Right renal pelvis (tissue), 4 donors: Measurements from ENCODE around the gene MRPS14. TPM values are rescaled to one million over a fixed set of nuclear protein-coding genes. Genes with fewer than 3 reads are reported as not detected.
A peak's percentile ranks its signal among the peaks of the same experiment; 100 is the strongest.
"Not testable (repeated sequence)": the region's sequence is repeated elsewhere in the genome, so short reads cannot be mapped to it uniquely, and the experiment has no call there.

Source experiments
- DNase-seq, 4 donors: peaks; one replicate each; pipeline ENCODE4 v3.0.0-alpha.2; 2013; ENCODE audit warnings: low read depth in 4 of 4, low spot score in 3 of 4, missing footprints in 1 of 4
- polyA plus RNA-seq, 4 donors: library from polyadenylated mRNA; unstranded; fragments of 120-200 nt; gene quantifications; one replicate each; pipeline ENCODE4 v1.2.1, GENCODE V29; 2013; ENCODE audit not compliant: insufficient read length in 4 of 4

MRPS14 gene
- polyA plus RNA-seq, 4 donors: 47.3 to 55.0 (median 51.2) TPM

DNA sequence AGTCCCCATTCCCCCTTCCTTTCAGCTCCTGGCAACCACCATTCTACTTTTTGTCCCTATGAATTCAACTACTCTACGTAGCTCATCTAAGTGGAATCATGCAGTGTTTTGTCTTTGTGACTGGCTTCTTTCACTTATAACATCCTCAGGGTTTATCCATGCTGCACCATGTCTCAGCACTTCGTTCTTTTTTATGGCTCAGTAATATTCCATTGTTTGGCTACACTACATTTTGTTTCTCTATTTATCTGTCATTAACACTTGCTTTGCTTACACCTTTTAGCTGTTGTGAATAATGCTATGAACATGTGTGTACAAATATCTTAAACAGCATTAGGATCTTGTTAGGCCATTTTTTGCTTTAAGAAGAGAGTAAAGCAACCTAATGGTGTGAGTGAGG is 1.5 kb upstream of the MRPS14 start:
- no peak for DNase-seq

- not testable (repeated sequence) for DNase-seq
These were observed 657 bp upstream of the MRPS14 start for GRCh38 chr1:175023922-175024242.

GRCh38 chr1:175019524-175019923 is 3.7 kb downstream of the MRPS14 start:
- no peak for DNase-seq

GRCh38 chr1:175015243-175015642 is 8.0 kb downstream of the MRPS14 start:
- DNase-seq: no peak

- no peak for DNase-seq
These were observed 9.8 kb downstream of the MRPS14 start for GRCh38 chr1:175013445-175013844.

GRCh38 chr1:175009532-175009931 is 13.7 kb downstream of the MRPS14 start:
- DNase-seq: no peak

DNA sequence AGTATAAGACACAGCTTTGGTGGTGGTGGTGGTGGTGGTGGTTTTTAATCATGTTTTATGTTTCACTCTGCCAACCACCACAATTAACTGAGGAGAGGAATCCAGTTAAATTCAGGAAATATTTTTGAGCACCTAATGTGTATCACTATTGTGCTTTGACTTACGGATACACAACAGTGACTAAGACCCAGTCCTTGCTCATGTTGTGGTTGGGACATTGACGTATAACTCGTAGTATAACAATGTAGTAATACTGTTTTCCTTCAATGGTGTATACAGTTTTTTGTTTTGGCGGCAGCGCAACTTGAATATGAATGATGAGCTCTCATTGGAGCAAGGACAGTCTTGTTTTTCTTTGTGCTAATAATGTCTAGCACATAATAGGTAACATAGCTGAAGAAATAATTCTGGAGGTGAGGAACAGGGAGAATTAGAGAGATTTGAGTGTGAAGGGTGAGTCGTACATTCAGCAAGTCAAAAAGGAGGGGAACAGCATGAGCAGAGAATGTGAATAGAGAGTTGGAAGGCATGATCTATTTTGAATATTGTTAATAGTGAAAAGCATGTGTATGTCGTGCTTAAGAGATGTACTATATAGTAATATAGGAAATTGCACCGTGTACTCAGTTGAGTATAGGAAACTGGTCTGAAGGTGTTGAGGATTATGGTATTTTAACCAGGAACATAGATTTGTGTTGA is 18.0 kb downstream of the MRPS14 start:
- DNase-seq: no peak

- DNase-seq: no peak
These were observed 19.7 kb downstream of the MRPS14 start for GRCh38 chr1:175003521-175003920.

DNA sequence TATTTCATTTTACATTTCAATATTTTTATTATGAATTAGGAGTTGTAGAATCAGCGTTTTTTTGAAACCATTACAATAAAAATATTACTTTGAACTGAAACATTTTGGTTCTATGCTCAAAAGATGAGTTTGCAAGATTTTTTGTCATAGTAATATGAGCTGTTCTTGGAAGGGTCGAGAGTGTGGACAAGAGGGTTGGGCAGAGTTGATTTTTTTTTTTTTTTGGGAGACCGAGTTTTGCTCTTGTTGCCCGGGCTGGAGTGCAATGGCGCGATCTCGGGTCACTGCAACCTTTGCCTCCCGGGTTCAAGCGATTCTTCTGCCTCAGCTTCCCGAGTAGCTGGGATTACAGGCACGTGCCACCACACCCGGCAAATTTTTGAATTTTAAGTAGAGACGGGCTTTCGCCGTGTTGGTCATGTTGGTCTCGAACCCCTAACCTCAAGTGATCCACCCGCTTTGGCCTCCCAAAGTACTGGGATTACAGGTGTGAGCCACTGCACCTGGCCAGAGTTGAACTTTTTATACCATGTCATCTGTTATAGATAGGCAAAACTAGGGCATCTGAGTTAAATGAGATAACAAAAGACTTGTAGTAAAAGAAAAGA is 20.2 kb downstream of the MRPS14 start:
- no peak for DNase-seq

DNA sequence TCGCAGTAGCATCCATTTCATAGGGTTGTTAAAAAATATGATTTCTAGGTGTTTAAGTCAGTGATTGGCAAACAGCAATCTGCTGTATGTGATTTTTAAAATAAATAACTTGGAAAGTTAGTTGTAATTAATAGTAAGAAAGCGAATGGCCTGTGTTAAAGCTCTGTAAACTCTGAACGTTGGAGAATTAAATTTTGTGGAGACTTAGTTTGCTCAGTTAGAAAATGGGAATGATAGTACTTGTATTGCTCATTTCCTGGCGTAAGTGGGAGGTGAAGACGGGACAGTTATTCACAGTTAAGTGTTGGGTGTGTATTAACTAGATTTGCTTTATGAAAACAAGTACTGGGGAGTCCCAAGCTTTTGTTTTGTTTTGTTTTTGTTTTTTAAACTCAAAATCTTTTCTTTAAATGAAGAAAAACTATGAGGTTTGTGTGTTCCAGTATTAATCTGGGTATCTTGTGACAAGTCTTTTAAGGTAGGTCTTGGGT is 22.5 kb downstream of the MRPS14 start:
- DNase-seq: no peak

DNA sequence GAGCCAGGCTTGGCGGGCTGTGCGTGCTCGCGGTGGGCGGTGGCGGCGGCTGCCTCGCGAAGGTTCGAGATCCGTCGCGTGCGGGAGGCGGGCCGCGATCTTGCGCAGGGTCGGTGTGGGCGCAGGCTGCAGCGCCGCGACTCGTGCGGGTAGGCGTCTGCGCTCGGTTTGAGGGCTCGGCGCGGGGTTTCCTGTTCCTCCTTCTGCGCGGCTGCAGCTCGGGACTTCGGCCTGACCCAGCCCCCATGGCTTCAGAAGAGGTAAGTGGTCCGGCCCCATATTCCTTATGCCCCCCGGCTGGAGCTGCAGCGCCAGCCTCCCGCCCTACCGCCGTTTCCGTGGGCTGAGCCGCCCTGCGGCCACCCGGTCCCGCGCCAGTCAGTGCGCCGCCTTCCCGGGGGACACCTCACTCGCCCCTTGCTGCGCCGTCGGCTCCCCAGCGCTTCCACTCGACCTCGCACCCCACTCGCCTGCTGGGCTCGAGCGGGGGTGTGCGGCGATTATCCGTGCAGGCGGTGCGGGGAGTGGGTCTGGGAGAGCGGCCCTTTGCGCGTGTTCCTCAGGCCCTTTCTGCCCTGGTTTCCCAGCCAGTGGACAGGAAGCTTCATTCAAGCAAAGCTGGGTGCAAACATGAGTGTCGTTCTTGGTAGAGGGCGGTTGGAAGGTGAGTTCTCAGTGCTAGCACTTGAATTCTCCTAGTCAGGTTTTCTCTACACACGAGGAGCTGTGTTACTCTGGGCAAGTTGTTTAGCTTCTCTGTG is 23.1 kb downstream of the MRPS14 start, which contains the start of gene CACYBP:
Gene CACYBP, plus strand, starts transcription at position 12 of the 761 bp plus-strand sequence. Its CDS starts 234 bp downstream, at position 246.
- DNase-seq: no peak

DNA sequence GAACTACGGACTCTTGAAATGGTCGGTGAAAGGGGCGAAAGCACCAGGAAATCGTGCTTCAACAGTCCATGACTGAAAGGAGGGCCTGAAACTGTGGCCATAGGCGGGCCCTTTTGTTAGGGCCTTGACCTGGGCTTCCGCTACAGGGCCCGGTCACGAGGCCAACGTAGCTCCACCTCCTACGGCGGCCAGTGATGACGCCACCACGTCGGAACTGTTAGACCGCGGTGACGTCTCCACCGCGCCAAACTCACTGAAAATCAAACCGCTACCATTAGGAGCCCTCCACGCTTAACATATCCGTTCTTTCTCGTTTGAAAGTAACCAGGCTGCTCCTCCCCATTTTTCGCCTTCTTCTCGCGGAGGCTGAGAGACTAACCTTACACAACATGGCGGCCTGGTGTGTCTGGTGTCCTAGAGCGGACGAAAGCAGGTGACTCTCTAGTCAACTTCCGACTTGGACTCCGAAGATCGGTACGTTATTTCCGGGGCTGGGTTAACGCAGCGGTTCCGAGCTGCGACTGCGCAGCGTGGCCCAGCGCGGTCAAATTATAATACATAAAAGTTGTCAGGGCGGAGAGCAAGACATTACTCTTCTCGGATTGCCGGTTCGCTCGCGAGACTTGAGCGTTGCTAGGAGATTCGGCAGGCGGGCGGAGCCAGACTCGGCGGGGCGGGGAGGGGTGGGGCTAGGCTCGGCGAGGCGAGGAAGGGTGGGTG is 23.8 kb downstream of the MRPS14 start:
- DNase-seq: peak; percentile 97 to 100 (median 98)

- peak in 3 of 4 donors; percentile 35 to 51 (median 49) for DNase-seq
These were observed 24.5 kb downstream of the MRPS14 start for GRCh38 chr1:174998569-174999215.

GRCh38 chr1:174997041-174997440 is 26.2 kb downstream of the MRPS14 start:
- no peak for DNase-seq

- no peak for DNase-seq
These were observed 26.7 kb downstream of the MRPS14 start for GRCh38 chr1:174996476-174996875.

DNA sequence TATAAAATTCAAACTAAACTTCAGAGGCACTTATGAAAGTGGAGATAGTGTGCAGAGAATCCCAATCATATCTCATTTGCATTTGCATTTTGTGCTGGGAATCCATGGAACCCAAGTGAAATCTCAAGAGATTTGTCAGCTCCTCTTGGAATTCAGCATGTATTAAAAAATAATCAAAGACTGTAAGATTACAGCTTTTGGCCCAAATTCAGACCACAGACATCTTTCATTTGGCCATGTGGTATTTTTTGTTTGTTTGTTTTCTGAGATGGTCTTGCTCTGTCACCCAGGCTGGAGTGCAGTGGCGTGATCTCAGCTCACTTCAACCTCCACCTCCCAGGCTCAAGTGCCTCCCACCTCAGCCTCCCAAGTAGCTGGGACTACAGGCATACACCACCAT is 27.3 kb downstream of the MRPS14 start:
- no peak for DNase-seq

- no peak for DNase-seq
These were observed 28.1 kb downstream of the MRPS14 start for GRCh38 chr1:174995121-174995520.

GRCh38 chr1:174991473-174991872 is 31.8 kb downstream of the MRPS14 start:
- DNase-seq: no peak

- no peak for DNase-seq
These were observed 32.7 kb downstream of the MRPS14 start for GRCh38 chr1:174990382-174990999.
